Psoas muscle (tissue), 8 donors: ENCODE data around the gene IGF1R. TPM values are rescaled to one million over a fixed set of nuclear protein-coding genes. Genes with fewer than 3 reads are reported as not detected.

Source experiments
- ATAC-seq, 4 donors: fragments of 200-7000 bp; cut with Tn5 transposase; one replicate each; pipeline ENCODE4 v1.9.1; 2020; ENCODE audit warnings: moderate library complexity in 3 of 4, mild to moderate bottlenecking in 2 of 4
- DNase-seq, 2 donors: peaks; one replicate each; pipeline ENCODE4 v3.0.0-alpha.2; 2020
- H3K27ac ChIP-seq: fragments of 200-600 bp; one replicate; pipeline ENCODE4 v1.8.0; 2022
- H3K27me3 ChIP-seq, 3 donors: fragments of 200-600 bp in 1 of 3; one replicate each; pipeline versions ENCODE4 v1.6.1 to v1.8.0; 2013 to 2022; ENCODE audit warnings: low read length in 2 of 3, mild to moderate bottlenecking in 2 of 3, moderate library complexity in 1 of 3; ENCODE audit not compliant: insufficient read depth in 3 of 3
- H3K36me3 ChIP-seq, 2 donors: fragments of 200-600 bp in 1 of 2; one replicate each; pipeline versions ENCODE4 v1.6.1 to v1.8.0; 2013 to 2022; ENCODE audit warnings: low read depth in 1 of 2, mild to moderate bottlenecking in 1 of 2, moderate library complexity in 1 of 2; ENCODE audit not compliant: insufficient read depth in 1 of 2
- H3K4me1 ChIP-seq: fragments of 200-600 bp; one replicate; pipeline ENCODE4 v1.8.0; 2022
- H3K4me3 ChIP-seq: fragments of 200-600 bp; one replicate; pipeline ENCODE4 v1.8.0; 2022; ENCODE audit warnings: mild to moderate bottlenecking
- H3K9me3 ChIP-seq: fragments of 200-600 bp; one replicate; pipeline ENCODE4 v1.8.0; 2022
- WGBS, 3 donors: extraction: QIAGEN DNeasy Blood & Tissue Kit; methylation state at CpG; one replicate each; pipeline versions ENCODE4 v1.1.6 to v1.1.7; 2013; 5-methylcytosine and 5-hydroxymethylcytosine counted together
- intact Hi-C, 2 donors: fragments of 100-400 bp; cut with DNase I; formaldehyde crosslinking; loops; one replicate each; pipeline versions ENCODE4 v1.11.0 to v1.14.2; 2022
- polyA plus RNA-seq, 3 donors: library from polyadenylated mRNA; stranded (reverse); fragments of 200-250 nt; gene quantifications; one replicate each; pipeline ENCODE4 v1.2.3, GENCODE V29; 2013
- total RNA-seq, 4 donors: library from RNA; stranded (reverse); fragmentation: NEBNext Ultra II Directional in 2 of 4; extraction: Animal tissue kit (Norgen Biotek cat#: 25700) in 2 of 4; gene quantifications; one replicate each; pipeline versions ENCODE4 v1.2.1 to v1.2.4, GENCODE V29; 2021 to 2023
- TF ChIP-seq, protein P1 (sequence below): fragments of 200-600 bp; IDR thresholded peaks from one replicate; pipeline ENCODE4 v1.8.0; 2022; ENCODE audit warnings: antibody characterized with exemption
- donor health status: healthy with polysubstance abuse.
- donor health status: DM: no; HTN: no; CAD: no; lungs with moderate emphysema.
- donor health status: Bipolar disorder and iron deficiency.
- donor health status: healthy.
- donor health status: DM: yes; HTN: yes; CAD: no.
- donor health status: DM: no; HTN: no; CAD: no.
- donor health status: DM: no; HTN: no; CAD: no.
- donor health status: DM: yes; HTN: yes; CAD: no.

IGF1R gene
- total and polyA plus RNA-seq, 7 donors: 2.1 to 20.4 (median 12.0) TPM

DNA sequence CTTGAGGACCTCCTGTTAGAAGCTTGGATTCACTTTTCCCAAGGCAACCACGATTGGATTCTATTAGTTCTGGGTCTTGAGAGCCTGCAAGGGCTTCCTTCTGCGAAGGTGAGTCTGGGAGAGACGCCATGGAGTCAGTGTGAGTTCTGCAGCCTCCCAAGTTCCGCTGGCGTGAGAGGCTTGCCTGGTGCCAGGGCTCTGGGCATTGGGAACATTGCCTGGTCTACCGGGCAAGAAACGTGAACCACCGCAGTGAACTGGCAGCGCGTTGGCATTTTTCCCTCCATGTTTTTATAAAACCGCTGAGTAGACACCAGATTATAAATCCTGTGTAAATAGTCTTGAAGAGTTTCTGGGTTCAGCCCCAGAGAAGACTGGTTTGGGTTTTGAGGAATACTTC, 160.9 kb downstream of the IGF1R start:
- no peak overlapping the region for H3K4me3 ChIP-seq
- H3K36me3 ChIP-seq: no peaks in the 10 kb centered on the region
- no peaks in the 10 kb centered on the region for H3K9me3 ChIP-seq
- H3K27me3 ChIP-seq: no peaks in the 10 kb centered on the region
- ATAC-seq: peak in 3 of 4 donors; percentile 53 to 78 (median 70)
- WGBS, 3 donors: 42 to 59% (median 46%) methylated on average over 11 of the region's 11 CpGs
- H3K27ac ChIP-seq: no peak overlapping the region
- intact Hi-C loops: no loop called here
- H3K4me1 ChIP-seq: peaks cover 18% of the 10 kb centered on the region
- DNase-seq: no peak
- TF ChIP-seq, protein P1, sequence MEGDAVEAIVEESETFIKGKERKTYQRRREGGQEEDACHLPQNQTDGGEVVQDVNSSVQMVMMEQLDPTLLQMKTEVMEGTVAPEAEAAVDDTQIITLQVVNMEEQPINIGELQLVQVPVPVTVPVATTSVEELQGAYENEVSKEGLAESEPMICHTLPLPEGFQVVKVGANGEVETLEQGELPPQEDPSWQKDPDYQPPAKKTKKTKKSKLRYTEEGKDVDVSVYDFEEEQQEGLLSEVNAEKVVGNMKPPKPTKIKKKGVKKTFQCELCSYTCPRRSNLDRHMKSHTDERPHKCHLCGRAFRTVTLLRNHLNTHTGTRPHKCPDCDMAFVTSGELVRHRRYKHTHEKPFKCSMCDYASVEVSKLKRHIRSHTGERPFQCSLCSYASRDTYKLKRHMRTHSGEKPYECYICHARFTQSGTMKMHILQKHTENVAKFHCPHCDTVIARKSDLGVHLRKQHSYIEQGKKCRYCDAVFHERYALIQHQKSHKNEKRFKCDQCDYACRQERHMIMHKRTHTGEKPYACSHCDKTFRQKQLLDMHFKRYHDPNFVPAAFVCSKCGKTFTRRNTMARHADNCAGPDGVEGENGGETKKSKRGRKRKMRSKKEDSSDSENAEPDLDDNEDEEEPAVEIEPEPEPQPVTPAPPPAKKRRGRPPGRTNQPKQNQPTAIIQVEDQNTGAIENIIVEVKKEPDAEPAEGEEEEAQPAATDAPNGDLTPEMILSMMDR: no peak

DNA sequence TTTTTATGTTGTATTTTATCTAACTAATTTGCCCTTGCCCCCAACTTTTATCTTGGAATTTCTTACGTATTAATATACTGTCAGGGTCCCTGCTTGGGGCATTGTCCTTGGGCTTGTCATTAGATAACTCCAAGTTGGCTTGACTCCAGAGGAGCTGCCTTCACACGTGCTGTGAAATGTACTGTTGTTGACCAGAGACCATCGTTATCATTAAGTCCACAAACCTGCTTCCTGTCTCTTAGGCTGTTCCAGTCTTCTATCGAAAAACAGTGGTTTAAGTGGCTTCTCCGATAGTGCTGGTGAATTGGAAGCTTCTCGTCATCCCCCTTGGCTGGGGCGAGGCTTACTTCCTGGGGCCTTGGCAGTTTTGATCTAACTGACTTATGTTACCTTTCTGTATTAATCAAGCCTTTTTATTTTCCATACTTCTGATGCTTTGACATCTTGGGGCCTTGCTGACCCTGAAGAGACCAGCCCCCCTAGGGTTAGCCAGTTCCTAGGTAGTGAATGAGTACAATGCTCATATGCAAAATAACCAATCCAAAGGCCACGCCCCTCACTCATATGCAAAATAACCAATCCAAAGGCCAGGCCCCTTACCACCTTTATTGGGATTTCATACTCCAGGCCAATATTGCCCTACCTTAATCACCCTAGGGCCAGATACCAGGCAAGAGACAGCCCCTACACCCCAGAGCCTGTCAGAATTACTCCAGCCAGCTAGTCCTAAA, 164.5 kb downstream of the IGF1R start:
- Histone ChIP-seq H3K36me3 (no peaks in the 10 kb centered on the region), H3K9me3 (no peaks in the 10 kb centered on the region), H3K4me3 (no peak overlapping the region), H3K27me3 (no peaks in the 10 kb centered on the region), H3K4me1 (peaks cover 5% of the 10 kb centered on the region), H3K27ac (no peak overlapping the region)
- intact Hi-C loops: no loop called here
- TF ChIP-seq, protein P1: no peak
- ATAC-seq: no peak
- no peak for DNase-seq
- 86 to 89% (median 89%) methylated on average over 8 of the region's 8 CpGs for WGBS, 3 donors

DNA sequence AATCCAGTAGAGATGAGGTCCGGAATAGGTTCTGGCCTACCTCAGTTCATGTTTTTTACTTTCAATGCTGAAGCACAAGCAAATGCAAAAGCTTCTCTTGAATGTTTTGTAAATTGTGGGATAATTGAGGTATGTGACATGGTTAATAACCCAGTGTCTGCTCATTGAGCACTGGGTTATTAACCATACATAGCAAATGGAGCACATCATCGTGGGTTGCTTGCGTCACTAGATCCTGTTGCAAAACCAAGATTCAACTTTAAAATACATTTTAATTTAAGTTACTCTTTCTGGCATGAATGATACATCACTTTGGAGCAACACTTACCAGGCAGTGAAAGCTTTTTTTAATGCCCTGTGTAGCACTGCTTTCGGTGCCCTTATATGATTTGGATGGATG, 165.6 kb downstream of the IGF1R start:
- no peak for ATAC-seq
- DNase-seq: no peak
- WGBS, 3 donors: 92 to 99% (median 94%) methylated on average over 4 of the region's 4 CpGs
- Histone ChIP-seq H3K27ac (no peak overlapping the region), H3K36me3 (no peaks in the 10 kb centered on the region), H3K4me1 (peaks cover 3% of the 10 kb centered on the region), H3K4me3 (no peak overlapping the region), H3K27me3 (no peaks in the 10 kb centered on the region), H3K9me3 (no peaks in the 10 kb centered on the region)
- TF ChIP-seq, protein P1: no peak
- intact Hi-C loops: no loop called here

DNA sequence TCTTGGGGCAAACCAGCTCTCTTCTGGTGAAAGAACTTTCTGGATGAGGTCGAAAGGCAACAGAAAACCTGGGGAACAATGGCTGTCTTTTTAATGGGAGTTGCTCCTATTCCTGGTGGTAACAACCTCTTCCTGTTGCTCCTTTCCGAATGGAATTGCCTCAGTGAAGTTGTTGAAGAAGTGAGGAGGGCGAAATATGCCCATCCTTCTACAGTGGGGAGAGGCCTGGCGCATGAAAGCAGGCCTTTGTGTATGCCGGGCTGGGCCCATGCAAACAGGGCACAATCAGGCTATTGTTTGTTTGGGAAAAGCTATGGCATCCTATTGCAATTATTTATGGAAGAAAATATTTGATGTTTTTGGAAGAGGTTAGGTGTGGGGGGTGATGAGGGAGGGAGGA, 166.9 kb downstream of the IGF1R start:
- intact Hi-C loops: no loop called here
- 74 to 83% (median 79%) methylated on average over 5 of the region's 5 CpGs for WGBS, 3 donors

More for the DNA sequence above, 166.9 kb downstream of the IGF1R start:
- H3K4me1 ChIP-seq: no peaks in the 10 kb centered on the region
- H3K4me3 ChIP-seq: no peak overlapping the region
- H3K36me3 ChIP-seq: no peaks in the 10 kb centered on the region
- ATAC-seq: no peak
- H3K27ac ChIP-seq: no peak overlapping the region
- H3K27me3 ChIP-seq: no peaks in the 10 kb centered on the region
- no peaks in the 10 kb centered on the region for H3K9me3 ChIP-seq
- TF ChIP-seq, protein P1: no peak
- DNase-seq: no peak
